Hippocampal formation (tissue), 2 donors: ENCODE measurements around the gene RNF166.
"Not testable (repeated sequence)": the region's sequence is repeated elsewhere in the genome, so short reads cannot be mapped to it uniquely, and the experiment has no call there.

Experiments
- DNase-seq, 2 donors: peaks; one replicate each; lab custom pipeline; 2025; lab: John Stamatoyannopoulos, UW

The RNF166 gene

DNA sequence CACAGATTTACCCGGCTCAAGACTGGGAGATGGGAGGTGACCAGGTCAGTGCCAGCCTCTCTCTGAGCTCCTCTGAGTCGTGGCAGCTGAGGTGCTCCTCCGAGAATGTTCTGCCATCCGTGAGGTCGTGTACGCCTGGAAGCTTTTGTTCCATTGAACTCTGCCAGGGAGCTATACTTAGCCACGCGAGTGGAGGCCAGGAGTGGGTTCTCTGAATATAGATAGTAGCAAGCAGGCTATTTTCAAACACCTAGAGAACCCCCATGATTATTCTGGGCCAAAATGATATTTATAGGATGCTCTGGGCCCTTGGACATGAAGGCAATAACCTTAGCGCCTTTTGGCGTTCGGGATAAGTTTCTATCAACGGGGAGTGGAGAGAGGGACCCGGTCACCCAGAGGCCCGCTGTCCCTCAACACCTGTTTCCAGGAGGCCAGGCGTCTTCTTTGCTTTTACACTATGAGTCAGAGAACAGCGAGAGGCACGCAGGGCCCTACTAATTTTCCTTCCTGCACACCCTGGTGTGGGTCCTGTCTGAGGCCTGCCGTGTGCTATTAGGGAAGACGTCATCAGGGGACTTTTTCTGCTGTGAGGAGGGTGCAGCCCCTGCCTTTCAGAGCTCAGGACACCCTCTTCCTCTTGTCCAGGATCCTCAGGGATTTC, 32.4 kb downstream of the RNF166 start:
- no peak for DNase-seq

DNA sequence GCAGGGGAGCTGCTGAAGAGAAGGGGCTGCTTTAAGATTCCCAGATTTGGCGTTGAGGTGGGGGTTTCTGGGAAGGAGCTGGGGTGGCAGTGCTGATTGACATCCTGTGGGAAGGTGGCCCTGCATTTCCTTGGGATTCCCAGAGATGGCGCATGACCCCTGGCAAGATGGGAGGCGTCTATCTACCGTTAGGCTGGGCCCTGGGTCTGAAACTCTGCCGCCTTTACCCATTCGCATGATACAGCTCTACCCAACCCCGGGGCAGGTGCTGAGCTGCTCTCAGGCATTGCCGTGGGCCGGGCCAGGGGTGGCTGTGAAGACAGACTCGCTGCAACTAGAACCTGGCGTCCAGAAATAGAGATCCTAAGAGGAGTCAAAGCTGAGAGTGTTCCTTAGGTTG, 33.4 kb downstream of the RNF166 start:
- DNase-seq: no peak

DNA sequence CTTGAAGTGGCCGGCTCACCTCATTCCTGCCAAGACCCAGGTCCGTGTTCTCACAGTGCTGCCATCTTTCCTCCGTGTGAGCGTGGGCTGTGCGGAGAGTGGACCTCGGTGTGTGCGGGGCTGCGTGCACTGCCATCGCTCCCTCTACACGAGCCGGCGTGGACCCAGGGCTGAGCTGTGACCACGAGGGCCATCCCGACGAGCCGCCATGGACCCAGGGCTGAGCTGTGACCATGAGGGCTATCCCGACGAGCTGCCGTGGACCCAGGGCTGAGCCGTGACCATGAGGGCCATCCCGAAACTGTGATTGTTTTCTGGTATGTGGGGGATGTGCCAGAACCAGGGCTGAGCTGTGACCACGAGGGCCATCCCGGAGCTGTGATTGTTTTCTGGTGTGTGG, 34.4 kb downstream of the RNF166 start:
- DNase-seq: no peak

DNA sequence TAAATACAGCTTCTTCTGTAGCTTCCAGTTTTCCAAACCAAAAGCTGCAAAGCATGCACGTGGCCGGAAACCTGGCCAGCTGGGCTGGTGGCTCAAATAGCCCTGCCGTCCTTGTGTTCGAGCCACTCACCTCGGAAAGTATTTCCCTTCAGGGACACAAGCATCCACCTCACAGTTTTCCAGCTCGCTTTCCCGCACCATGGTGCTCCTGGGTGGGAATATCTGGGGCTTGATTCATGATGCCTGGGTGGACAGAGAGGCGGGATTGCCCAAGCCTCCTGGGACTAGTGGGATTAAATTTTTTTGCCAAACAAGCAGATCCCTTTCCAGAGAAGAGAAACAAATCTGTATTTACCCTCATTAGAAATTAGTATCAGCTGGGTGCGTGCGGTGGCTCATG, 36.2 kb downstream of the RNF166 start:
- no peak for DNase-seq

DNA sequence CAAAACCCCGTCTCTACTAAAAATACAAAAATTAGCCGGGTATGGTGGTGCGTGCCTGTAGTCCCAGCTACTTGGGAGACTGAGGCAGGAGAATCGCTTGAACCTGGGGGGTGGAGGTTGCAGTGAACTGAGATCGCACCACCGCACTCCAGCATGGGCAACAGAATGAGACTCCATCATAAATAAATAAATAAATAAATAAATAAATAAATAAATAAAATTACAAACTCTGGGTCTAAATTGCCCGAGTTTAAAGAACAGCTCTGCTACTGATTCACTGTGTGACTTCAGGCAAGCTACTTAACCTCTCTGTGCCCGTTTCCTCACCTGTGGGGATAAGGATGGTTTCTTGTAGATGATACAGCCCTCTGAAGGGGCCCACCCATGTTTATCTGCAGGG, 36.7 kb downstream of the RNF166 start:
- DNase-seq: not testable (repeated sequence)

DNA sequence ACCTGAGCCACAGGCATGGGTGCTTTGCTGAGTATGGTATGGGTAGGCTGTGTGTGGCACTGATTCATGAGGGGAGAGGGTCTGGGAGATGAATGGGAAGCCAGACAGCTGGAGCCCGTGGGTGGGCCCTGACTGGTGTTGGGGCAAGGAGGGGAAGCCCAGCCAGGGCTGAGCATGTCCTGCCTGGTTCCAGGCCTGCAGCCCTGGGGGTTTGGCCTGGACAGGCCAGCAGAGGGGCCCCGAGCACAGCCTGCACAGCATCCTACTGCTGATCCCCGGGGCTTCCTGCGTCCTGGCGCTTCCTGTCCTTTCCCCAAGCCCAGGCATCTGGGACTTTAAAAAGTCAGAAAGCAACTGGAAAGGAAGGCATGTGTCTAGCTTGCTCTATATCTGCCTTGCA, 38.7 kb downstream of the RNF166 start:
- no peak for DNase-seq

DNA sequence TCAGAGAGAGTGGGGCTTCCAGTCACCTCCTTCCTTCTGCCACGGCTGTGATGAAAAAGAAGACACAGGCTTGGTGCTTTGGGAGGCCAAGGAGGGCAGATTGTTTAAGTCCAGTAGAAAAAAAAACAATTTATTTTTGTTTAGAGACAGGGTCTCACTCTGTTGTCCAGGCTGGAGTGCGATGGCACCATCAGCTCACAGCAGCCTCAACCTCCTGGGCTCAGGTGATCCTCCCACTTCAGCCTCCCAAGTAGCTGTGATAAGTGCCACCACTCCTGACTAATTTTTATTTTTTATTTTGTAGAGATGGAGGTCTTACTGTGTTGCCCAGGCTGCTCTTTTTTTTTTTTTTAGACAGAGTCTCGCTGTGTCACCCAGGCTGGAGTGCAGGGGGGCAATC, 40.6 kb downstream of the RNF166 start:
- DNase-seq: no peak

DNA sequence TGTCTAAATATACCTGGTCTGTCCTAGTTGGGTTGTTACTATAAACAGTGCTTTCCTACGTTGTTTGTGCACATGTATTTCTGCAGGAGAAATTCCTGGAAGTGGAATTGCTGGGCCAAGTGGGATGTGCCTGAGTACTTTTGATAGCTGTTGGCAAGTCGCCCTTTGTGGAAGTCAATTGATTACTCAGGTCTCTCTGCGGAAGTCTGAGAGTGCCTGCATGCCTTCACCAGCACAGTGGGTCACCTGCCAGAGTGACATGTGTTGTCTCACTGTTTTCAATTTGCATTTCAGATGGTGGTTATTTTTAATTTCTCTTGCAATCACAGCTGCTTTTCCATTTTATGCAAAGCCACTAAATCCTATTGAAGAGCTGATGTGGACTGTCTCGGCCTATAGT, 41.1 kb downstream of the RNF166 start:
- no peak for DNase-seq

DNA sequence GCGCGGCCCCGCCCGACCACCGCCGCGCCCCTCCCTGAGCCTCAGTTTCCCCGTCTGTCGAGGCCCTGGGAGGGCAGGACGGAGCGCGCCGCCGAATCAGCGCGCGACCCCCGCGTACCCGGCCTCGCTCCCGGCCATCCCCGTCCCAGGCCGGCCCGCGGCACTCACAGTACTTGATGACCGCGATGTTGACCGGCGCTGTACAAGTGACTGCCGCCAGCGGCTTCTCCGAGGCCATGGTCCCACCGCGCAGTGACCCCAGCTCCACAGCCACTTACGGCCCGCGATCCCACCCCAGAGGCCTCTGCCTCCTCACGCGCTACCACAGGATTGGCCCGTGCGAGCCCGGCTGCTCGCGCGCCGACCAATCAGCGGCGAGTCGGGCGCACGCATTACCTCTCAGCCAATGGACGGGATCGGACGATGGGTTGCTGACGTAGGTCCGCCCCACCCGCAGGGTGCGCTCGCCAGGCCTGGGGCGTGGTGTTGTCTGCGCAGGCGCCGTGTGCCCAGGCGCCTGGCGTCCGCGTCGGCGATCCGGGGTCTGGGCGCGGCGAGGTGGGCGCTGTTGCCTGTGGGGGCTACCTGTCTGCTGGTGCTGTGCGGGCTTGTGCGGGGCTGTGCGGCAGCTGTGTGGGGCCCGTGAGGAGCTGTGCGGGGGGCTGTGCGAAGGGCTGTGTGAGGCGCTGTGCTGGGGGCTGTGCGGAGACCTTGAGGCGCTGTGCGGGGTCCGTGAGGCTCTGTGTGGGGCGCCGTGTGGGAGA, 43.2 kb downstream of the RNF166 start, which contains the start of gene MVD:
MVD (minus strand) TSS at position 249 of the 764 bp plus-strand sequence; CDS start at position 238, 11 bp downstream.
- peak; percentile 94 to 98 for DNase-seq

DNA sequence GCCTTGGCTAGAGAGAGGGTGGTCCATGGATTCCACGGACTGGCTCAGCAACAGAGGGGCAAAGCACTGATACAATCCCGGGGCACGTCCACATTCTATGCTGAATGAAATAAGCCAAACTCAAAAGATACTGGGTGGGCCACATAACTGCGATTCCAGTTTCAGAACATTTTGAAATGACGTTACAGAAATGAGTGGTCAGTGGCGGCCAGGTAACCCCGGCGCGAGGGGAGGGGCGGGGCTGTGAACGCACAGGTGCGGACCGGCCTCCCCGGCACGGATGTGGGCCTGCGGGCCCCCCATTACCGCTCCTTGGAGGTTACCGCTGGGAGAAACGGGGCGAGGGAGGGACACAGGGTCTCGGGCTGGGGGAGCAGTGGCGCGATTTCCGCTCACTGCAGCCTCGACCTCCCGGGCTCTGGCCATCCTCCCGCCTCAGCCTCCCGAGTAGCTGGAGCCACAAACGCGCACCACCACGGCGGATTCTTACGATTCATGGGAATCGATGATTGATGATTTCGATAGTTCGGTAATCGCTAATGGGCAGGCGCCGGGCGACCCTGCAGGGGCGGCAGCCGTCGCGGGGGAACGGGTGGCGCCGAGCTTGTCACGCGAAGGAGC, 43.9 kb downstream of the RNF166 start:
- no peak for DNase-seq

DNA sequence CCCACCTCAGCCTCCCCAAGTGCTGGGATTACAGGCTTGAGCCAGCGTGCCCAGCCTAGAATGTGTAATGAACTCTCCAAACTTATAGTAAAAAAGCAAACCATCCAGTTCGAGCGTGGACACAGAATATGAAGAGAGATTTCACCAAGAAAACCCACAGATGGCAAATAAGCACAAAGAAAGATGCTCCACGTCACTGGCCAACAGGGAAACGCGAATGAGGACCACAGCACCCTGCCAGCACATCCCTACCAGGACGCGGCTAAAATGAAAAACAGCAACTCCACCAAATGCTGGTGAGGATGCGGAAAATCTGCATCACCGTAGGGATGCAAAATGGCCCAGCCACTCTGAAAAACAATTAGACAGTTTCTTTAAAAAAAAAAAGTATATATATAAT, 44.7 kb downstream of the RNF166 start:
- no peak for DNase-seq

DNA sequence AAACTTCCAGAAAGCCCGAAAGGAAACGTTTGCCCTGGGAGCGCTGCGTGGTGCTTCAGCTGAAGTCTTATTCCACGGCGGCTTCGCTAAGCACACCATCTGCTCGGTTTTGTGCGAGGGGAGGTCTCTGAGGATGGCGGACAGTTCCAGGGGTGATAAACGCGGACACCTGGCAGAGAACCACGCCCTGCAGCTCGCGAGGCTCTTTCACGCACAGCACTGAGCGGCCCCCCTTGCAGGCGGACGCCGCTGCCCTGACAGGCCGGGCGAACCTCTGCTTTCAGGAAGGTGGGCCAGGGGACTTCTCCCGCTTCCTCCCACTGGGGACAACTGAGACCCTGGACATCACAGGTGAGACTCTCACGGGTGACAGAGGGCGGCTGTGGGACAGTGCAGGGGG, 47.0 kb downstream of the RNF166 start:
- no peak for DNase-seq

DNA sequence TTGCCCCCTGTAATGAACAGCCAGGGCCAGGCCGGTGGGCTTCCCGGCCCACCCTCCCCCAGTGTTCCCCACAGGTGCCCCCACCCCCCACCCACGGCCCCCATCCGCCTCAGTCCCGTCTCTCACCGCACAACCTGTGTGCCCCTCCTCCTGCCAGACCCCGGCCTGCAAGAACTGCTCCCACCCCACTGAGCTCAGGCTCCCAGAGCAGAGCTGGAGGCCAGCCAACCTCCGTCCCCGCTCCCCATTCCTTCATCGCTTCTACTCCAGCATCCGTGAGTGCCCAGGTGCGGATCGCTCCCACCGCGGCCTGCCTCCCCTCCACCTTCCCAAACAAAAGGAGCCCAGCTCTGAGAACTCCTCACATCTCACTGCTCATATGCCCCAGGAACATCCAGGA, 47.5 kb downstream of the RNF166 start:
- no peak for DNase-seq

DNA sequence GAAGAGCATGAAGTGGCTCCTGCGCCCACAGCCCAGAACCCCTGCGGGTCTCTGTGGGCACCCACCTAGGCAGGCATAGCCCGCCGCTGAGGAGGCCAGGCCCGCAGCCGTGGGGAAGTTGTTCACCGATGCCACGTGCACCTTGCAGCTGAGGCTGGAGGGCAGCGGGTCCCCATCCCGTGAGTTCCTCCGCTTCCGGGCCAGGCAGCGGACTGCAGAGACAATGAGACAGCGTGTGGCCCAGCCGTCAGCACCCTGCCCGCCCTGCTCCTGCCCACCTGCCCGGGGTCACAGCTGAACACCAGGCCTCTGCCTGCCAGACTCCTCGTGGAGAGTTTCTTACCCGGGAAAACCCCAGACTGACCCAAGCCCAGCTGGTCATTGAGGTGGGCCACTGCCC, 48.8 kb downstream of the RNF166 start:
- DNase-seq: no peak

DNA sequence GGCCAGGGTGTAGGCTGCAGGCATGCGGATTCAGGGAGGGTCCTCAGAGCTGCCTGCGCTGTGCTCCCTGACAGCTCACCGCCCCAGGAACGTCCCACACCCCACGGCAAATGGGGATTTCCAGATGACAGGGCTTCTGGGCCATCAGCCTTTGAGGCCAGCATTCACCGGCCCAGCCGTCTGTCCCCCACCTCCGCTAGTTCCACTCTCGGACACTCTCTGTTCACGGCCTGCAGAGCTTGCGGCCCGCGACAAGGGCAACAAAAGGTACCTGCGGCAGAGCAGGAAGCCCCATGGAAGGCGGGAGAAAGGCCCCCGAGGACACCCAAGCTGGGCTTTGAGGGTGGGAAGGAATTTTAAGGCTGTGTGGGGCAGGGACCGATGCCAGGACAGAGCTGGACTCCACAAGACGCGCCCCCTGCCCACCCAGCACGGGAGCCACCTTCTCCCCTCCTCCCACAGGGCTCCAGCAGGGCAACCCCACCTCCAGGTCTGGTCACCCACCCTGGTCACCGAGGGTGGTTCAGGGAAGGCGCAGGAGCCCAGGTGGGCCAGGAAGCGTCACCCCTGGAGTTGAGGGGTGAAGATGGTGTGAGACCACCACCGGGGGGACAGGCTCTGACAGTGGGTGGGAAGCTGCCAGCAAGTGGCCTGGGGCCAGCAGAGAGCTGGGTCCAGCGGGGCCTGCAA, 49.8 kb downstream of the RNF166 start:
- DNase-seq: no peak

DNA sequence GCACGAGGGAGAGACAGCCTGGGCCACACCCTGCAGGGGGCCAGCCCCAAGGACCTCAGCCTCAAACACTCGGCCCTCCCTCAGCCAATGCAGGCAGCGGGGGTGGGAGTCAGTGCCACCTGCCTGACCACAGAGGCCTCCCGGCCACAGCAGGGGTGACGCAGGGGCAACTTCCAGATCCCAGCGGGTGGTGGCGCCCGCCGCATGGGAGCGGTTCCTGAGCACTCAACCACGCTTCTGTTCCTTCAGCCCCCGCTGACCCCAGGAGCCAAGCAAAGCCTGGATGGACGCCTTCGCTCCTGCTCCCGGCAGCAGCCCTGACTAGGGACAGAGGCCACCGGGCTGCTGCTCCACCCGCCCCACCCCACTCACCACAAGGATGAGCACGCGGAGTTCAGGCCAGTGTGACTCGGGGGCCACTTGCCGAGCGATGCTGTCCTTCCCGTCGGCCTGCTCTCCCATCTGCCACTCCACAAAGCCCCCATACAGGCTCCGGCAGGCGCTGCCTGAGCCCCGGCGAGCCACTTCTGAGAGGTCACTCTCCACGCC, 50.4 kb downstream of the RNF166 start:
- DNase-seq: no peak

DNA sequence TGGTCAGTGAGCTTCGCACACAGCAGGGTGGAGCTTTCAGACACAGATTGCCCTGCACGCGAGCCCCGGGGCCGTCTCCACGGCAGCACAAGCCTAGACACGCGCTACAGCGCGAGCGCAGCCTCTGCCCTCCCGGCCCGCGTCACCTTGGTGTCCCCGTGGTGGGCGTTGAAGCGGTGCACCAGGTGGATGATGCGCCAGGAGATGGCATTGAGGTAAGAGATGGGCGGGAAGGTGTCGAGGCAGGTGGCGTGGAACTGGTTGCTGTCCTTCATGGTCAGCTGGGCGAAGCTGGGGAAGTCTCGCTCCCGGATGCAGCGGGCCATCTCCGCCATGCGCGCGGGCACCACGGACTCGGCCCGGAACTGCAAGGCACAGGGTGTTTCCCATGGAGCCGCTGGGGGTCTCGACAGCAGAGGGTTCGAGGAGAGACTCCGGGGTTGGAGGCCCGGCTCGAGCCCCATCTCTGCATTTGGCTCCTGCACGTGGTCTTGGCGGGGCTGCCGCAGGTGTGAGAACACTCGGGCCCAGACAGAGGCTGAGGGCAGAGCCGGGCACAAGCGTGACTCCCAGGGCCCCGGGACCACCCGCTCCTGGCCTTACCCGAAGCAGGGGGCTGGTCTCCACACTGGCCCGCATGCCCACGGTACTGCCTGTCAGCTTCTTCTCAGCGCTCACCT, 51.0 kb downstream of the RNF166 start:
- no peak for DNase-seq

DNA sequence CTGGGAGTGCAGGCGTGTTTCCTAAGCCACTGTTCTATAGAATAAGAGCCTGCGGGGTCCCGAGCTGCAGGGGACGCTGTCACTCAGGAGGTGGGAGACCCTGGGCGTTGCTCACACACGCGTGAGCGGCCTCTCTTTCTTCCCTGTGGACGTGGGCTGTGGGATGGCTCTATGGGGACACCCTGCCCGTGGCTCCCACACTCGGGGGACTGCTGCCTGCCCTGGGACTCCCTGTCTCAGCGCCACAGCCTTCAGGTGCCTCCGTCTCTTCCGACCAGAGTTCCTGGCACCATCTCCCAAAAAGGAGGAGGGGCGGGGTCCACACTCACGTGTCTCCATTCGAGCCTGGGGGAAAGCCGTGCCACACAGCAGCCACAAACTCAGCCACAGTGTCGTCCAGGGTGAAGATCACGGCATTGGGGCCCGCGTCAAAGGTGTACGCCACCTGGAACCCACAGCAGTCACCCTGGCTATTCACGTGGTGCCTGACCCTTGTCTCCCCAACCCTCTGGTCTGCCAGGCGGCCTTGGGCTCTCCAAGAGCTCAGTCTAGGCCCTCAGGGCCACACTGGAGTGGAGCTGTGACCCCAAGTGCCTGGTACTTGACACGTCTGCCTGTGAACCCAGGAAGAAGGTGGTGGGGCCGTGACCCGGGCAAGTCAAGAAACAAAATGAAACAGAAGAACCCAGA, 51.7 kb downstream of the RNF166 start:
- no peak for DNase-seq

DNA sequence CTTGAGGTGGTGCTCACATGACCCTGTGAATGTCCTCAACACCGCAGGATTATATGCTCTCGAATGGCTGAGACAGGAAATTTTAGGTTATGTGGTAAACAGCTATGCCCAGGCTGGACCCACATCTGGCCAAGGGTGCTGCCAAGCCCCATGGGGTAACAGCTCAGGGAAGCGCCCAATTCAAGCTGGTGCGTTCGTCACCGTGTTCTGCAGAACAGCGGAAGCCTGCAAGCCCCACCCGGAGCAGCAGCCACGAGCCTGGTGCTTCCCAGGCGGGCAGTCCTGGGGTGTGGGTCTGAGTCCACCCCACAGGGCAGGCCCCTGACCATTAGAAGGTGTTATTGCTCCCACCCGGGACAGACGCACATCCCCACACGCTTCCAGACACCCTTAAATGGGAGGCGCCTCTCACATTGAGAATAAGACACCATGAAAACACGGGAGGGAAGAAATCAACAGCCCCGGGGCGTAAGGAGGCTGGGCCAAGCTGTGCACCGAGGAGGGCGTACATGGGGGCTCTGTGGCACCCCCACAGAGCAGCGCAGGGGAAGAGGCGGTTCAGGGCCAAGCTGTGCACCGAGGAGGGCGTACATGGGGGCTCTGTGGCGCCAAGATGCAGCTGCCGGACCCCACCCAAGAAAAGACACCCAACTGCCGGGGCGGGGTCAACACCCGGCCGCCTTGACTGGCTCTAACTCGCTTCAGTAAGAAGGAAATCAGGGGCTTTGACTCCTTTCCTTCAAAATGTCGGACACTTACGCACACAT, 52.4 kb downstream of the RNF166 start:
- no peak for DNase-seq

DNA sequence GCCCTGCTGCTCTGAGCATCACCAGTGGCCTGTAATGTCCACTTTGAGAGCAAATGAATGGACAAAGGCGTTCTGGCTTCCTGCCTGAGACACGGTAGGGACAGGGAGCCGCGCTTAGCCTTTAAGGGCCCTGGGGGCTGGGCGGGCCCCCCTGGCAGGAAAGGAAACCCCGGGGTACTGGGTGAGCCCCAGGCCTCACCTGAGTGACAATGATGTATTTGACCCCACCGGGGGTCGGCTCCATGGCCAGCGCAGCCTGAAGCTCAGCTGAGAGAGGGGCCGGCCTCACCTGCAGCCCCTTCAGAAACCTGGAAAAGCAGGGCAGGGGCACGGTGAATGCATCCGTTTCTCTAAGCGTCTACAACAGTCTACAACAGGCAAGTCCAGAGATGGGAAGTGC, 53.1 kb downstream of the RNF166 start:
- no peak for DNase-seq

DNA sequence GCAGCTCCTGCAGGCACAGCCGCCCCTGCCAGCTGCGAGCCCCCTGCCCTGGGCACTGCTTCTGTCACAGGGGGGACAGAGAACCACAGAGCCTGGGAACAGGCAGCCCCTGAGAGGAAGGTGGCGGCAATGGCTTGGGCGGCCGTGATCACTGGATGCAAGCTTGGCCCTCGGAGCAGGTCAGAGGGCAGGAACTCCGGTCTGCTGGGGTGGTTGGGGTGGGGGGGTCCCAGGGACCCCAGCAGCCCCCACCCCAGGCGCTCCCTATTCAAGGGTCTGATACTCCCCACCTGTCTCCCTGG, 53.5 kb downstream of the RNF166 start:
- no peak for DNase-seq
